IMR-90 (cell line): ENCODE data around the gene PSAPL1. TPM values are rescaled to one million over a fixed set of nuclear protein-coding genes. Genes with fewer than 3 reads are reported as not detected.

Experiments
- ATAC-seq: fragments of 200-7000 bp; cut with Tn5 transposase; 2 replicates; pipeline ENCODE4 v1.9.1; 2020; ENCODE audit warnings: low read depth, mild to moderate bottlenecking, moderate library complexity
- BruUV-seq: library from RNA; stranded (reverse); fragments of 400-500 nt; replicated peaks from 2 replicates; lab custom pipeline; 2021; lab: Mats Ljungman, UMichigan
- CTCF ChIA-PET: fragments of 300-600 bp; formaldehyde crosslinking; extraction: SDS; loops from one replicate; lab custom pipeline; 2021; ENCODE audit warnings: antibody characterized with exemption; lab: Yijun Ruan, JAX
- POLR2A ChIA-PET: fragments of 300-600 bp; sonication (Branson Sonifier 250); formaldehyde crosslinking; loops from one replicate; lab custom pipeline; 2022; ENCODE audit warnings: antibody characterized with exemption; ENCODE audit not compliant: unreplicated experiment; lab: Charles Lee
- DNase-seq: peaks from one replicate; pipeline ENCODE4 v3.0.0; 2013
- H2AFZ ChIP-seq: replicated peaks from 2 replicates; pipeline ENCODE3; 2013; ENCODE audit warnings: low read length, mild to moderate bottlenecking; ENCODE audit not compliant: poor library complexity
- H2AK5ac ChIP-seq: 2 replicates; pipeline ENCODE4 v1.6.1; 2013; ENCODE audit warnings: low read depth, low read length, inconsistent platforms
- H2AK9ac ChIP-seq: replicated peaks from 2 replicates; pipeline ENCODE3; 2013; ENCODE audit warnings: mild to moderate bottlenecking, low read depth, low read length, moderate library complexity; ENCODE audit not compliant: poor library complexity
- H2BK120ac ChIP-seq: 2 replicates; pipeline ENCODE4 v1.6.1; 2013; ENCODE audit warnings: low read depth, low read length, inconsistent platforms
- H2BK15ac ChIP-seq: 3 replicates; pipeline ENCODE4 v1.6.1; 2013; ENCODE audit warnings: low read depth, low read length, inconsistent platforms
- H2BK20ac ChIP-seq: 2 replicates; pipeline ENCODE4 v1.6.1; 2013; ENCODE audit warnings: low read depth, mild to moderate bottlenecking, inconsistent platforms, low read length, moderate library complexity
- H2BK5ac ChIP-seq: 2 replicates; pipeline ENCODE4 v1.6.1; 2013; ENCODE audit warnings: mild to moderate bottlenecking, low read depth, low read length, inconsistent platforms; ENCODE audit not compliant: poor library complexity, severe bottlenecking
- H3K14ac ChIP-seq: replicated peaks from 2 replicates; pipeline ENCODE4 v1.6.1; 2013; ENCODE audit warnings: low read depth, low read length, inconsistent platforms
- H3K18ac ChIP-seq: 2 replicates; pipeline ENCODE4 v1.6.1; 2013; ENCODE audit warnings: low read depth, low read length, control low read depth
- H3K23ac ChIP-seq: 2 replicates; pipeline ENCODE4 v1.6.1; 2013; ENCODE audit warnings: low read depth, low read length, inconsistent platforms
- H3K27ac ChIP-seq: 2 replicates; pipeline ENCODE4 v1.5.1; 2013; ENCODE audit warnings: mild to moderate bottlenecking, control low read depth, low read length; ENCODE audit not compliant: insufficient read depth
- H3K27me3 ChIP-seq: 2 replicates; pipeline ENCODE4 v1.6.1; 2013; ENCODE audit warnings: low read length; ENCODE audit not compliant: control insufficient read depth, insufficient read depth
- H3K36me3 ChIP-seq: 2 replicates; pipeline ENCODE4 v1.6.1; 2013; ENCODE audit warnings: low read length, mixed read lengths; ENCODE audit not compliant: control insufficient read depth, insufficient read depth
- H3K4ac ChIP-seq: 2 replicates; pipeline ENCODE4 v1.6.1; 2013; ENCODE audit warnings: low read depth, low read length, inconsistent platforms
- H3K4me1 ChIP-seq: 2 replicates; pipeline ENCODE4 v1.6.1; 2013; ENCODE audit warnings: low read length, mixed read lengths; ENCODE audit not compliant: control insufficient read depth, insufficient read depth
- H3K4me2 ChIP-seq: 2 replicates; pipeline ENCODE4 v1.6.1; 2013; ENCODE audit warnings: low read depth, mild to moderate bottlenecking, control low read depth, low read length, moderate library complexity
- H3K4me3 ChIP-seq: 2 replicates; pipeline ENCODE4 v1.5.1; 2013; ENCODE audit warnings: low read depth, mild to moderate bottlenecking, control low read depth, low read length, moderate library complexity; ENCODE audit not compliant: insufficient read depth
- H3K56ac ChIP-seq: 2 replicates; pipeline ENCODE4 v1.6.1; 2013; ENCODE audit warnings: low read length, inconsistent platforms; ENCODE audit not compliant: insufficient read depth; ENCODE audit errors: extremely low read depth
- H3K79me1 ChIP-seq, 2 experiments: 2 replicates each; pipeline ENCODE4 v1.6.1; 2013; ENCODE audit warnings: low read length in 2 of 2, inconsistent platforms in 1 of 2, low read depth in 1 of 2
- H3K9ac ChIP-seq: 2 replicates; pipeline ENCODE4 v1.6.1; 2013; ENCODE audit warnings: low read depth, low read length, control low read depth
- H3K9me1 ChIP-seq: 2 replicates; pipeline ENCODE4 v1.6.1; 2013; ENCODE audit warnings: low read length, inconsistent platforms; ENCODE audit not compliant: insufficient read depth
- H3K9me3 ChIP-seq: 2 replicates; pipeline ENCODE4 v1.6.1; 2013; ENCODE audit warnings: low read length; ENCODE audit not compliant: control insufficient read depth, insufficient read depth
- H4K20me1 ChIP-seq: 2 replicates; pipeline ENCODE4 v1.6.1; 2013; ENCODE audit warnings: low read length, inconsistent platforms; ENCODE audit not compliant: insufficient read depth
- H4K5ac ChIP-seq: 2 replicates; pipeline ENCODE4 v1.6.1; 2013; ENCODE audit warnings: mild to moderate bottlenecking, low read depth, low read length, control low read depth
- H4K8ac ChIP-seq, 2 experiments: 2 replicates each; pipeline ENCODE4 v1.6.1; 2013; ENCODE audit warnings: low read depth in 2 of 2, low read length in 2 of 2, control low read depth in 1 of 2, inconsistent platforms in 1 of 2
- H4K91ac ChIP-seq: 2 replicates; pipeline ENCODE4 v1.6.1; 2013; ENCODE audit warnings: low read depth, low read length, inconsistent platforms; ENCODE audit not compliant: insufficient read depth
- BHLHE40 ChIP-seq: fragments of 150-350 bp; IDR thresholded peaks from 2 replicates; pipeline ENCODE4 v1.6.1; 2016; ENCODE audit warnings: mild to moderate bottlenecking, low read depth, low read length
- CEBPB ChIP-seq: IDR thresholded peaks from 2 replicates; pipeline ENCODE4 v1.6.1; 2012; ENCODE audit warnings: low read depth, low read length, improper control_type of control experiment
- CHD1 ChIP-seq: IDR thresholded peaks from 2 replicates; pipeline ENCODE4 v1.6.1; 2012; ENCODE audit warnings: low read depth, low read length, improper control_type of control experiment
- MAFK ChIP-seq: IDR thresholded peaks from 2 replicates; pipeline ENCODE4 v1.6.1; 2012; ENCODE audit warnings: low read depth, low read length, improper control_type of control experiment
- MAZ ChIP-seq: IDR thresholded peaks from 2 replicates; pipeline ENCODE4 v1.6.1; 2012; ENCODE audit warnings: low read depth, mild to moderate bottlenecking, low read length, improper control_type of control experiment, moderate library complexity, borderline replicate concordance
- MXI1 ChIP-seq: IDR thresholded peaks from 2 replicates; pipeline ENCODE4 v1.6.1; 2012; ENCODE audit warnings: low read depth, mild to moderate bottlenecking, low read length, moderate library complexity, borderline replicate concordance
- NFE2L2 ChIP-seq: fragments of 150-350 bp; IDR thresholded peaks from 2 replicates; pipeline ENCODE4 v1.6.1; 2016; ENCODE audit warnings: low read depth, mild to moderate bottlenecking, low read length
- RAD21 ChIP-seq: IDR thresholded peaks from 2 replicates; pipeline ENCODE4 v1.6.1; 2012; ENCODE audit warnings: low read length, improper control_type of control experiment
- RCOR1 ChIP-seq: IDR thresholded peaks from 2 replicates; pipeline ENCODE4 v1.6.1; 2012; ENCODE audit warnings: mild to moderate bottlenecking, low read length, improper control_type of control experiment; ENCODE audit not compliant: insufficient replicate concordance
- RFX5 ChIP-seq: IDR thresholded peaks from 2 replicates; pipeline ENCODE4 v1.8.0; 2012; ENCODE audit warnings: low read depth, mild to moderate bottlenecking, low read length, moderate library complexity
- SMC3 ChIP-seq: fragments of 150-350 bp; IDR thresholded peaks from 2 replicates; pipeline ENCODE4 v1.6.1; 2016; ENCODE audit warnings: low read depth, mild to moderate bottlenecking, antibody characterized with exemption, low read length, moderate library complexity
- WGBS, 2 experiments: methylation state at CpG; one replicate each; pipeline versions ENCODE4 v1.1.5 to v1.1.7; 2013; ENCODE audit warnings: missing lambda C conversion rate in 2 of 2; ENCODE audit not compliant: insufficient read length in 1 of 2; ENCODE audit errors: extremely low coverage in 2 of 2; 5-methylcytosine and 5-hydroxymethylcytosine counted together
- dilution Hi-C: fragments of 300-500 bp; cut with HindIII; formaldehyde crosslinking; loops from one replicate; pipeline ENCODE4 v1.14.3; 2018; ENCODE audit warnings: low sequenced_read_pairs; ENCODE audit not compliant: unreplicated experiment
- in situ Hi-C: fragments of 300-500 bp; cut with MboI; formaldehyde crosslinking; loops from 3 replicates; pipeline ENCODE4 v1.14.3; 2019; ENCODE audit warnings: low sequenced_read_pairs, inconsistent platforms, mixed read lengths
- intact Hi-C: fragments of 100-400 bp; cut with micrococcal nuclease; formaldehyde crosslinking; loops from 2 replicates; pipeline ENCODE4 v1.10.0; 2022
- polyA plus RNA-seq, 3 experiments: library from polyadenylated mRNA; depleted of rRNA; stranded (reverse); fragments of >200 nt; gene quantifications; 2 replicates each; pipeline ENCODE4 v1.2.3, GENCODE V29; 2012; ENCODE audit warnings: low replicate concordance in 1 of 3
- total RNA-seq: library from RNA; depleted of rRNA; stranded (reverse); fragments of >200 nt; gene quantifications from 2 replicates; pipeline ENCODE4 v1.2.3, GENCODE V29; 2012
- TF ChIP-seq, protein P1 (sequence below): fragments of 150-350 bp; IDR thresholded peaks from 2 replicates; pipeline ENCODE4 v1.6.1; 2017; ENCODE audit warnings: mild to moderate bottlenecking, antibody characterized with exemption, low read length, low read depth

The PSAPL1 gene
- total and polyA plus RNA-seq, 2 of the 4 experiments (the other 2 are of a cell fraction): not detected

DNA sequence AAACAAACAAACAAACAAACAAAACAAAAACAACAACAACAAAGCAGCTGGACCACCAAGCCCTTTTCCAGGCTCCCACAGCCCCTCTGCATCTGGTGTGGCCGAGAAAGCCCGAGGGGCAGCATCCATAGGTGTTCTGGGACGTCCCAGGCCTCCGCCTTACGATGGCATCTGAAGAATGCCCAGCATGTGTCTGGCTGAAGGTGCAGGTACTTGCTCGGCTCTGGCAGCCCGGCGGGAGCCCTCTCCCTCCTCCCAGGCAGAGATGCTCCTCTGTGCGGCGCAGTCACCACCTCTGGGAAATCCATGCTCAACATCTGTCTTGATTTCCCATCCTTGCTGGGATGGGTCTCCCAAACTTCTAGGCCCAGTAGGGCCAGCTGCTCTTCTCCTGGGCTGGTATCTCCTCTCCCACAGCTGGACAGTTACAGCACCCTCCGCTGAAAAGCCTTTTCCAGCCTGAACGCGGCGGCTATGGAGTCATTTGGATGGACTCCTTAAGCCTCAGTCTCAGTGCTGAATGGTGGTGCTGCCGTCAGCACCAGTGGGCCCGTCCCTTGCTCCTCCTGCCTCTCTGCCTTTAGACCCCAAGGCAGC lies 4.3 kb downstream of the PSAPL1 start:
- Histone ChIP-seq H4K8ac (no peak overlapping the region), H2BK120ac (no peak overlapping the region), H3K56ac (no peak overlapping the region), H3K9ac (no peak overlapping the region), H3K27ac (no peak overlapping the region), H2AFZ (no peak overlapping the region), H3K23ac (no peak overlapping the region), H4K91ac (no peak overlapping the region), H3K36me3 (no peaks in the 10 kb centered on the region), H3K4me3 (no peak overlapping the region), H2BK20ac (no peak overlapping the region), H2BK15ac (no peak overlapping the region), H4K20me1 (no peaks in the 10 kb centered on the region), H3K4me1 (no peaks in the 10 kb centered on the region), H3K4ac (no peak overlapping the region), H2AK9ac (no peak overlapping the region), H3K18ac (no peak overlapping the region), H2BK5ac (no peak overlapping the region), H2AK5ac (no peak overlapping the region), H3K9me3 (no peaks in the 10 kb centered on the region), H3K27me3 (peaks cover 12% of the 10 kb centered on the region; the same call in 1 of the 2 replicates), H3K79me1 (no peaks in the 10 kb centered on the region), H3K9me1 (no peaks in the 10 kb centered on the region), H3K14ac (no peak overlapping the region), H4K5ac (no peak overlapping the region), H3K4me2 (no peak overlapping the region)
- CTCF ChIA-PET: no interaction called here
- dilution Hi-C loops: no loop called here
- in situ Hi-C loops: no loop called here
- TF ChIP-seq MAFK: no peak
- no peak for TF ChIP-seq NFE2L2
- no peak for TF ChIP-seq CEBPB
- TF ChIP-seq RAD21: no peak
- TF ChIP-seq MAZ: no peak
- no peak for TF ChIP-seq SMC3
- TF ChIP-seq, protein P1, sequence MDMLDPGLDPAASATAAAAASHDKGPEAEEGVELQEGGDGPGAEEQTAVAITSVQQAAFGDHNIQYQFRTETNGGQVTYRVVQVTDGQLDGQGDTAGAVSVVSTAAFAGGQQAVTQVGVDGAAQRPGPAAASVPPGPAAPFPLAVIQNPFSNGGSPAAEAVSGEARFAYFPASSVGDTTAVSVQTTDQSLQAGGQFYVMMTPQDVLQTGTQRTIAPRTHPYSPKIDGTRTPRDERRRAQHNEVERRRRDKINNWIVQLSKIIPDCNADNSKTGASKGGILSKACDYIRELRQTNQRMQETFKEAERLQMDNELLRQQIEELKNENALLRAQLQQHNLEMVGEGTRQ: no peak
- TF ChIP-seq MXI1: no peak
- no peak for TF ChIP-seq RFX5
- TF ChIP-seq RCOR1: no peak
- TF ChIP-seq BHLHE40: no peak
- no peak for TF ChIP-seq CHD1
- WGBS, 2 experiments: 71% methylated on average over 7 of the region's 16 CpGs; no CpG with 5 or more reads in 1 of the 2 experiments
- POLR2A ChIA-PET: no interaction called here
- intact Hi-C loops: no loop called here
- no peak for DNase-seq
- no TSS peak for BruUV-seq
- ATAC-seq: no peak
